GM12878 (cell line): ENCODE results near the gene FAM193A. TPM values are rescaled to one million over a fixed set of nuclear protein-coding genes. Genes with fewer than 3 reads are reported as not detected.
A peak's percentile ranks its signal among the peaks of the same experiment; 100 is the strongest.

Source experiments
- ATAC-seq: fragments of 200-7000 bp; cut with Tn5 transposase; 3 replicates; pipeline ENCODE4 v1.9.1; 2020; ENCODE audit warnings: mild to moderate bottlenecking, moderate library complexity
- BruUV-seq: library from RNA; stranded (reverse); fragments of 400-500 nt; replicated peaks from 2 replicates; lab custom pipeline; 2021; lab: Mats Ljungman, UMichigan
- CTCF ChIA-PET: fragments of 300-600 bp; sonication (Branson Sonifier 250); formaldehyde crosslinking; extraction: SDS; loops from one replicate; lab custom pipeline; 2021; ENCODE audit warnings: inconsistent platforms; lab: Yijun Ruan, JAX
- POLR2A ChIA-PET: fragments of 350-600 bp; formaldehyde crosslinking; extraction: SDS; loops from one replicate; lab custom pipeline; 2021; ENCODE audit warnings: inconsistent platforms; lab: Charles Lee
- RAD21 ChIA-PET: fragments of 300-600 bp; sonication (Branson Sonifier 250); formaldehyde crosslinking; loops from one replicate; lab custom pipeline; 2023; ENCODE audit warnings: antibody characterized with exemption; ENCODE audit not compliant: unreplicated experiment; lab: Charles Lee
- SMC1A ChIA-PET: fragments of 300-600 bp; sonication (Branson Sonifier 250); formaldehyde crosslinking; loops from one replicate; lab custom pipeline; 2023; ENCODE audit not compliant: unreplicated experiment, uncharacterized antibody; lab: Charles Lee
- DNase-seq: peaks from one replicate; pipeline ENCODE4 v3.0.0-alpha.2; 2011; ENCODE audit warnings: low read depth, low spot score
- FAIRE-seq: peaks from 3 replicates; lab custom pipeline; 2011; peaks lifted over from hg19 to GRCh38; lab: Jason Lieb, UNC
- H2AFZ ChIP-seq: 2 replicates; pipeline ENCODE4 v1.6.0; 2011; ENCODE audit warnings: low read depth, low read length, control low read depth; ENCODE audit not compliant: control insufficient read depth
- H3K27ac ChIP-seq: 2 replicates; pipeline ENCODE4 v1.5.1; 2011; ENCODE audit warnings: control low read depth; ENCODE audit not compliant: control insufficient read depth, insufficient read depth
- H3K27me3 ChIP-seq, 2 experiments: replicated peaks in 1 of 2; 2 replicates each; pipeline versions ENCODE4 v1.6.0 to v1.6.1; 2011; ENCODE audit warnings: low read length in 1 of 2; ENCODE audit not compliant: control insufficient read depth in 2 of 2, insufficient read depth in 2 of 2
- H3K36me3 ChIP-seq, 2 experiments: 2 replicates each; pipeline ENCODE4 v1.5.1; 2011; ENCODE audit warnings: low read length in 1 of 2; ENCODE audit not compliant: control insufficient read depth in 2 of 2, insufficient read depth in 2 of 2
- H3K4me1 ChIP-seq: 2 replicates; pipeline ENCODE4 v1.6.1; 2011; ENCODE audit warnings: mild to moderate bottlenecking, low read length, moderate library complexity, mixed read lengths; ENCODE audit not compliant: control insufficient read depth, insufficient read depth
- H3K4me2 ChIP-seq: 2 replicates; pipeline ENCODE4 v1.6.0; 2011; ENCODE audit warnings: control low read depth; ENCODE audit not compliant: control insufficient read depth, insufficient read depth
- H3K4me3 ChIP-seq: fragments of 200-600 bp; sonication (generic); 2 replicates; pipeline ENCODE4 v1.5.1; 2016
- H3K79me2 ChIP-seq: 2 replicates; pipeline ENCODE4 v1.6.0; 2011; ENCODE audit warnings: low read length; ENCODE audit not compliant: control insufficient read depth, insufficient read depth
- H3K9ac ChIP-seq: 2 replicates; pipeline ENCODE4 v1.8.0; 2011; ENCODE audit warnings: low read length, control low read depth, mixed read lengths; ENCODE audit not compliant: control insufficient read depth, insufficient read depth
- H3K9me3 ChIP-seq: replicated peaks from 3 replicates; pipeline ENCODE4 v1.5.1; 2011; ENCODE audit warnings: mild to moderate bottlenecking, low read length; ENCODE audit not compliant: control insufficient read depth, insufficient read depth
- H4K20me1 ChIP-seq: 2 replicates; pipeline ENCODE4 v1.6.0; 2011; ENCODE audit not compliant: control insufficient read depth, insufficient read depth
- ASH2L ChIP-seq: fragments of 300-600, 200-600 bp; sonication (generic); IDR thresholded peaks from 2 replicates; pipeline ENCODE4 v1.6.1; 2017; ENCODE audit warnings: low read depth, mild to moderate bottlenecking, borderline replicate concordance
- BMI1 ChIP-seq: fragments of 450-650 bp; IDR thresholded peaks from 2 replicates; pipeline ENCODE4 v1.6.1; 2016; ENCODE audit warnings: mild to moderate bottlenecking, moderate library complexity, borderline replicate concordance
- CHD2 ChIP-seq: IDR thresholded peaks from 2 replicates; pipeline ENCODE4 v1.6.1; 2011; ENCODE audit warnings: low read depth, low read length, improper control_type of control experiment, borderline replicate concordance
- CREB1 ChIP-seq: IDR thresholded peaks from 2 replicates; pipeline ENCODE4 v1.6.1; 2012; ENCODE audit warnings: low read depth, mild to moderate bottlenecking, inconsistent platforms
- MTA2 ChIP-seq: fragments of 450-650 bp; IDR thresholded peaks from 2 replicates; pipeline ENCODE4 v1.6.1; 2016; ENCODE audit warnings: low read depth, mild to moderate bottlenecking, moderate library complexity
- NFIC ChIP-seq: IDR thresholded peaks from 2 replicates; pipeline ENCODE4 v1.6.1; 2012; ENCODE audit warnings: low read depth, mild to moderate bottlenecking, inconsistent platforms, low read length, moderate library complexity
- NFYB ChIP-seq: IDR thresholded peaks from 2 replicates; pipeline ENCODE4 v1.6.1; 2011; ENCODE audit warnings: low read depth, mild to moderate bottlenecking, low read length, improper control_type of control experiment, moderate library complexity; ENCODE audit not compliant: insufficient read depth
- PAX5 ChIP-seq: IDR thresholded peaks from 2 replicates; pipeline ENCODE4 v1.6.1; 2011; ENCODE audit warnings: low read depth, low read length, borderline replicate concordance
- POLR2AphosphoS2 ChIP-seq: IDR thresholded peaks from 2 replicates; pipeline ENCODE4 v1.6.1; 2011; ENCODE audit warnings: low read depth, mild to moderate bottlenecking, low read length, improper control_type of control experiment, moderate library complexity
- RAD51 ChIP-seq: fragments of 450-650 bp; IDR thresholded peaks from 2 replicates; pipeline ENCODE4 v1.6.1; 2016; ENCODE audit warnings: moderate library complexity, mild to moderate bottlenecking, inconsistent platforms
- RCOR1 ChIP-seq: conservative IDR thresholded peaks from 2 replicates; pipeline ENCODE4 v1.6.1; 2012; ENCODE audit warnings: low read depth, low read length, improper control_type of control experiment
- RELA ChIP-seq: fragments of 450-650 bp; IDR thresholded peaks from 2 replicates; pipeline ENCODE4 v1.8.0; 2014; ENCODE audit warnings: borderline replicate concordance; ENCODE audit not compliant: partially characterized antibody
- RELB ChIP-seq: fragments of 450-650 bp; IDR thresholded peaks from 2 replicates; pipeline ENCODE4 v1.6.1; 2017; ENCODE audit warnings: low read depth, mild to moderate bottlenecking, moderate library complexity
- TCF12 ChIP-seq: IDR thresholded peaks from 2 replicates; pipeline ENCODE4 v1.6.1; 2011; ENCODE audit warnings: low read depth, mild to moderate bottlenecking, low read length
- TCF7 ChIP-seq: IDR thresholded peaks from 2 replicates; pipeline ENCODE4 v1.6.1; 2014; ENCODE audit warnings: antibody characterized with exemption, borderline replicate concordance
- ZSCAN29 ChIP-seq: fragments of 450-650 bp; IDR thresholded peaks from 2 replicates; pipeline ENCODE4 v1.6.1; 2017; ENCODE audit warnings: mild to moderate bottlenecking, moderate library complexity
- WGBS: methylation state at CpG from one replicate; pipeline ENCODE4 v1.1.6; 2016; ENCODE audit warnings: low lambda C conversion rate; ENCODE audit not compliant: insufficient replicate concordance, insufficient coverage; ENCODE audit errors: missing lambda C conversion rate; 5-methylcytosine and 5-hydroxymethylcytosine counted together
- in situ Hi-C: fragments of 300-500 bp; cut with MboI; formaldehyde crosslinking; loops from 9 replicates; pipeline ENCODE4 v1.14.3; 2018; ENCODE audit warnings: mixed read lengths
- intact Hi-C: fragments of 100-400 bp; cut with micrococcal nuclease; formaldehyde crosslinking; loops from one replicate; pipeline ENCODE4 v1.14.2; 2022; ENCODE audit not compliant: unreplicated experiment
- polyA plus RNA-seq, 11 experiments: library from polyadenylated mRNA; depleted of rRNA in 4 of 11; unstranded in 6 of 11; stranded (reverse) in 5 of 11; fragments of >200 nt; fragmentation: Nextera tagmentation in 4 of 11; fragmentation: Illumina TruSeq in 1 of 11; extraction: Ambion mirVana in 4 of 11; extraction: Trizol in 1 of 11; gene quantifications; 1 replicate in 1 of 11; 2 replicates in 10 of 11; pipeline versions ENCODE4 v1.2.1 to v1.2.3, GENCODE V29; 2011 to 2016; ENCODE audit warnings: inconsistent platforms in 2 of 11, missing spikeins in 2 of 11, low read depth in 1 of 11
- total RNA-seq, 4 experiments: library from RNA; depleted of rRNA in 3 of 4; stranded (reverse); fragments of >200 nt in 3 of 4; fragmentation: Illumina TruSeq in 1 of 4; extraction: Trizol in 1 of 4; gene quantifications; 2 replicates each; pipeline versions ENCODE4 v1.2.1 to v1.2.3, GENCODE V29; 2013 to 2021

FAM193A gene
- total and polyA plus RNA-seq, 10 of the 15 experiments (the other 5 are each of a cell fraction or from before 2014, with no cell fraction given): 0.52 to 23.3 (median 7.4) TPM

- CTCF ChIA-PET: interaction anchor here (1.1 to 1.3 kb wide), 3 partner anchors 12 to 61 kb away, joined by 3 read pairs; no protein-coding TSS in a partner anchor
Measured at GRCh38 chr4:2733844-2734574, 197.6 kb downstream of the FAM193A start.

More at GRCh38 chr4:2733844-2734574, 197.6 kb downstream of the FAM193A start:
- BruUV-seq: no TSS peak
- 85% methylated on average over 2 of the region's 2 CpGs for WGBS
- Histone ChIP-seq H3K4me3 (no peak overlapping the region), H3K79me2 (no peaks in the 10 kb centered on the region), H4K20me1 (no peaks in the 10 kb centered on the region), H3K4me1 (peaks cover 3% of the 10 kb centered on the region; the same call in 1 of the 2 replicates), H2AFZ (no peak overlapping the region), H3K9me3 (no peaks in the 10 kb centered on the region; the same call in 2 of the 3 replicates), H3K9ac (no peak overlapping the region), H3K27me3 (no peaks in the 10 kb centered on the region), H3K36me3 (peaks cover 8 to 9% of the 10 kb centered on the region in 2 experiments; a peak in 3 of 4 replicates), H3K27ac (no peak overlapping the region), H3K4me2 (no peak overlapping the region)
- ChIA-PET RAD21 (interaction anchor here (1.0 to 2.2 kb wide), 3 partner anchors 12 to 202 kb away, joined by 4 to 16 read pairs (median 7); no protein-coding TSS in a partner anchor), POLR2A (interaction anchor here (0.5 to 1.5 kb wide), 6 partner anchors 7 to 38 kb away, joined by 3 to 9 read pairs (median 4); no protein-coding TSS in a partner anchor), SMC1A (interaction anchor here (0.6 to 1.6 kb wide), 5 partner anchors 9 to 60 kb away, joined by 3 to 11 read pairs (median 4); partner anchors contain the start of gene TNIP2)
- intact Hi-C loops (no loop called here), in situ Hi-C loops (no loop called here)
- TF ChIP-seq ASH2L: no peak
- no peak for TF ChIP-seq RCOR1
- TF ChIP-seq RELB: no peak
- TF ChIP-seq TCF7: no peak
- TF ChIP-seq ZSCAN29: no peak
- no peak for TF ChIP-seq RAD51
- TF ChIP-seq CREB1: no peak
- TF ChIP-seq TCF12: no peak
- TF ChIP-seq BMI1: no peak
- no peak for TF ChIP-seq NFIC
- no peak for TF ChIP-seq POLR2AphosphoS2
- TF ChIP-seq PAX5: no peak
- no peak for TF ChIP-seq CHD2
- no peak for TF ChIP-seq MTA2
- no peak for TF ChIP-seq NFYB
- TF ChIP-seq RELA: no peak
- no peak for DNase-seq
- peak; percentile 33 for ATAC-seq
- FAIRE-seq: no peak
